GM13976 (cell line): ENCODE measurements around the gene PACSIN1.

Source experiments
- DNase-seq: peaks from one replicate; pipeline ENCODE4 v3.0.0; 2012; ENCODE audit warnings: low spot score
- in situ Hi-C: fragments of 300-500 bp; cut with MboI; formaldehyde crosslinking; loops from one replicate; pipeline ENCODE4 v1.12.0; 2022; ENCODE audit warnings: low sequenced_read_pairs, mixed read lengths, inconsistent platforms; ENCODE audit not compliant: unreplicated experiment
- TF ChIP-seq, protein P1 (sequence below): IDR thresholded peaks from 2 replicates; pipeline ENCODE4 v1.5.1; 2012; ENCODE audit warnings: borderline replicate concordance, mild to moderate bottlenecking; ENCODE audit not compliant: insufficient read depth; ENCODE audit errors: extremely low read depth, missing control alignments, control extremely low read depth

The PACSIN1 gene

DNA sequence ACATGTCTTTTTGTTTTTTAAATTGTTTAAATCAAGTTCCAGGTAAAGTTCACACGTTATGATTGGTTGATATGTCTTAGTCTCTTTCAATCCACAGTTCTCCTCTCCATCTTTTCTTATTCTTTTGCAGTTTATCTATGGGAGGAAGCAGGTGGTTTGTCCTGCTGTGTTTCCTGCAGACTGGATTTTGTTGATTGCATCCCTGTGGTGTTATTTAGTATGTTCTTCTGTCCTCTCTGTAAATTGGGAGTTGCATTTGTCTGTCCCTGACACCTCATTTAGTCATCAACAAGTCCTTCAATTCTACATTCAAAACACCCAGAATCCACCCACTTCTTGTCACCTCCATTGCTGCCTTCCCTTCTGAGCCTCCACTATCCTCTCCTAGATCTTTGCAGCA is 8.1 kb downstream of the PACSIN1 start:
- in situ Hi-C loops: no loop called here

DNA sequence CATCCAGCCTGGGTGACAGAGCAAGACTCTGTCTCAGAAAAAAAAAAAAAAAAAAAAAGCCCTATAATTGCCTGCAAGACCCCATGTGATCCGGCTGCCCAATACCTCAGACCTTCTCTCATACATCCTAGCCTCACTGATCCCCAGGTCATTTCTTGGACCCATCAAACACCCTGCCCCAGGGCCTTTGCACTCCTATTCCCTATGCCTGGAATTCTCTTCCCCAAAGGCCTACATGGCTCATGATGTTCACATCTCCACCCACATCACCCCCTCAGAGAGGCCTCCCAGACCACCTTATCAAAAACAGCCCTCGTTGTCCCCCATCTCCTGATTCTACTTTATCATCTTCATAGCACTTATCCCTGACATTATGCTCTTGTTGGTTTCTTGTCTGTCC is 8.9 kb downstream of the PACSIN1 start:
- in situ Hi-C loops: no loop called here
- TF ChIP-seq, protein P1, sequence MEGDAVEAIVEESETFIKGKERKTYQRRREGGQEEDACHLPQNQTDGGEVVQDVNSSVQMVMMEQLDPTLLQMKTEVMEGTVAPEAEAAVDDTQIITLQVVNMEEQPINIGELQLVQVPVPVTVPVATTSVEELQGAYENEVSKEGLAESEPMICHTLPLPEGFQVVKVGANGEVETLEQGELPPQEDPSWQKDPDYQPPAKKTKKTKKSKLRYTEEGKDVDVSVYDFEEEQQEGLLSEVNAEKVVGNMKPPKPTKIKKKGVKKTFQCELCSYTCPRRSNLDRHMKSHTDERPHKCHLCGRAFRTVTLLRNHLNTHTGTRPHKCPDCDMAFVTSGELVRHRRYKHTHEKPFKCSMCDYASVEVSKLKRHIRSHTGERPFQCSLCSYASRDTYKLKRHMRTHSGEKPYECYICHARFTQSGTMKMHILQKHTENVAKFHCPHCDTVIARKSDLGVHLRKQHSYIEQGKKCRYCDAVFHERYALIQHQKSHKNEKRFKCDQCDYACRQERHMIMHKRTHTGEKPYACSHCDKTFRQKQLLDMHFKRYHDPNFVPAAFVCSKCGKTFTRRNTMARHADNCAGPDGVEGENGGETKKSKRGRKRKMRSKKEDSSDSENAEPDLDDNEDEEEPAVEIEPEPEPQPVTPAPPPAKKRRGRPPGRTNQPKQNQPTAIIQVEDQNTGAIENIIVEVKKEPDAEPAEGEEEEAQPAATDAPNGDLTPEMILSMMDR: no peak
- DNase-seq: no peak

More for the DNA sequence above, 8.1 kb downstream of the PACSIN1 start:
- TF ChIP-seq, protein P1: no peak
- no peak for DNase-seq

GRCh38 chr6:34475238-34475682 is 9.4 kb downstream of the PACSIN1 start:
- DNase-seq: no peak
- in situ Hi-C loops: no loop called here
- TF ChIP-seq, protein P1: no peak

GRCh38 chr6:34475767-34476328 is 10.0 kb downstream of the PACSIN1 start:
- in situ Hi-C loops: no loop called here
- DNase-seq: no peak
- TF ChIP-seq, protein P1: no peak

DNA sequence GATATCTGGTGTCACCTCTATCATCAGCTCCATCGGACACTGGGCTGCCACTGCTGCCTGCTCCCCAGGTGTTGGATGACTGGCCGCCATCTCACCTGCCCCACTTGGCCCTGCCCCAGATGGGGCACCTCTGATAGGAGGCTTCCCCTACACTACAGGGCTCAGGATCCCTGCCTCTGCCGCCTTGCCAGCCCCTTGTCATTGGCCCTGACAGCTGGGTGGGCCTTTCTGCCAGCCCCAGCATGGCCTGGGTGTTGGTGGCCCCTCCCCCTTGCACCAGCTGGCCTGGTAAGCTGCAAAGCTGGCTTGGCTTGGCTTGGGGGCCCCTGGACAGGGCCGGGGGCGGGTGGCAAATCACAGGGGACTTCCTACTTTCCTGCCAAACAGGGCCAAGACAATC is 10.6 kb downstream of the PACSIN1 start:
- in situ Hi-C loops: no loop called here
- TF ChIP-seq, protein P1: no peak

DNA sequence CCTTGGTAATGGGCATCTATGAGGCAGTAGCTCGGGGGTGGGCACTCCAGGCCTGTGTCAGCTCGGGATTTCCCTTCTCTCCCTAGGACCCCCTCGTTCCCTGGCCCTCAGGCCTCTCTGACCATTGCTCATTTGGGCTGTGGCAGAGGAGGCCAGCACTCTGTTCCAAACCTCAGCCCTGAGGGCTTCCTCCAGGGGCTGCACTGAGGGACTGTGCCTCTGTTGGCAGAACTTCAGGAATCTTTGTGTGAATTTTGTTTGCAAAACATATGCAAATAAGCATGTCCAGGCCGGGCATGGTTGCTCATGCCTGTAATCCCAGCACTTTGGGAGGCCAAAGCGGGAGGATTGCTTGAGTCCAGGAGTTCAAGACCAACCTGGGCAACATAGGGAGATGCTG is 11.0 kb downstream of the PACSIN1 start:
- TF ChIP-seq, protein P1: no peak
- no peak for DNase-seq
- in situ Hi-C loops: no loop called here

More for the DNA sequence above, 10.6 kb downstream of the PACSIN1 start:
- DNase-seq: no peak
